Stimulated activated CD8-positive, alpha-beta memory T cell treated with anti-CD3 and anti-CD28 coated beads, Interleukin-7, amount 100 ng/mL, for 4 hours (primary cell): ENCODE data around the gene AK6.
A peak's percentile ranks its signal among the peaks of the same experiment; 100 is the strongest.
"Not testable (repeated sequence)": the region's sequence is repeated elsewhere in the genome, so short reads cannot be mapped to it uniquely, and the experiment has no call there.

Experiments
- DNase-seq, 2 donors: peaks; one replicate each; pipeline ENCODE4 v3.0.0-alpha.2; 2020; ENCODE audit warnings: low read depth in 2 of 2

Gene AK6

GRCh38 chr5:69369340-69370121 is at the start of gene AK6, which contains the start of the genes RAD17 and TAF9:
Gene AK6, minus strand, starts transcription at chr5:69369520. Its CDS starts 30 bp downstream, at chr5:69369490.
Gene RAD17, plus strand, starts transcription at chr5:69369818. Its CDS starts 2,391 bp downstream, at chr5:69372209.
Gene TAF9, minus strand, starts transcription at chr5:69369520. Its CDS starts 3,783 bp downstream, at chr5:69365737.
- DNase-seq = peak; percentile 85 to 86

- DNase-seq = no peak
Observed at GRCh38 chr5:69418554-69418953, 49.2 kb upstream of the AK6 start.

GRCh38 chr5:69416699-69417098 is 47.4 kb upstream of the AK6 start:
- DNase-seq = no peak

GRCh38 chr5:69416180-69416579 is 46.9 kb upstream of the AK6 start:
- no peak for DNase-seq

DNA sequence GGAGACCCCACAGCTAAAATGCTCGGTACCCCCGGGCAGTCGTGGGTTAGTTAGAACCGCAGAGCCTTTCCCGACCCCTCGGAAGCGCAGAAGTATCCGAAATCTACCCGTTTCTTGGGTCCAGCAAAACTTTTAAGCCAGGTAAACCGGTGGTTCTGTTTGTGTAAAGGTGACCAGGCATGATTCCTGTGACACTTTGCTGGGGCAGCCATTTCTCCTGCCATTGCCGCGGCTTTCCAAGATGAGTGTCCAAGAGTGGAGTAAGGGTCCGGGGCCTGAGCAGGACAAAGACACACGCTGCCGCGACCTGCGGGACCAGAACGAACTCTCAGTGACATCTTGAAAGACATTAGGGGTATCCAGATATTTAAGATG is 46.3 kb upstream of the AK6 start:
- no peak for DNase-seq

- peak in 1 of 2 donors; percentile 20 for DNase-seq
Observed at GRCh38 chr5:69414885-69415583, 45.7 kb upstream of the AK6 start, which contains the start of gene MARVELD2. Gene MARVELD2, plus strand, starts transcription at chr5:69415116. Its CDS starts 4,270 bp downstream, at chr5:69419386.

DNA sequence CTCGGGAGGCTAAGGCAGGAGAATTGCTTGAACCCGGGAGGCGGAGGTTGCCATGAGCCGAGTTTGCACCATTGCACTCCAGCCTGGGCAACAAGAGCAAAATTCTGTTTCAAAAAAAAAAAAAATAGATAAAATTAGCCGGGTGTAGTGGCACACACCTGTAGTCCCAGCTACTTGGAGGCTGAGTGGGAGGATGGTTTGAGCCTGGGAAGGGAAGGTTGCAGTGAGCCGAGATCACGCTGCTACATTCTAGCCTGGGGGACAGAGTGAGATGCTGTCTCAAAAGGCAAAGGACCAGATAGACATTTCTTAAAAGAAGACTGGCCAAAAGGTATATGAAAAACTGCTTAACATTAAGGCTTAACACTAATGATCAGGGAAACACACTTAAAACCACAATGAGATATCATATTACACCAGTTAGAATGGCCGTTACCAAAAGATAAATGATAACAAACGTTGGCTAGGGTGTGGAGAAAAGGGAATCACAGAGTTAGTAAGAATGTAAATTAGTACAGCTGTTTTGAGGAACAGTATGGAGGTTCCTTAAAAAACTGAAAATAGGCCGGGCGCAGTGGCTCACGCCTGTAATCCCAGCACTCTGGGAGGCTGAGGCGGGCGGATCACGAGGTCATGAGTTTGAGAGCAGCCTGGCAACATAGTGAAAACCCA is 35.5 kb upstream of the AK6 start:
- no peak for DNase-seq

GRCh38 chr5:69378376-69378775 is 9.1 kb upstream of the AK6 start:
- DNase-seq = no peak

GRCh38 chr5:69374911-69375446 is 5.7 kb upstream of the AK6 start:
- no peak for DNase-seq

- no peak for DNase-seq
Observed at GRCh38 chr5:69372394-69372793, 3.1 kb upstream of the AK6 start.

DNA sequence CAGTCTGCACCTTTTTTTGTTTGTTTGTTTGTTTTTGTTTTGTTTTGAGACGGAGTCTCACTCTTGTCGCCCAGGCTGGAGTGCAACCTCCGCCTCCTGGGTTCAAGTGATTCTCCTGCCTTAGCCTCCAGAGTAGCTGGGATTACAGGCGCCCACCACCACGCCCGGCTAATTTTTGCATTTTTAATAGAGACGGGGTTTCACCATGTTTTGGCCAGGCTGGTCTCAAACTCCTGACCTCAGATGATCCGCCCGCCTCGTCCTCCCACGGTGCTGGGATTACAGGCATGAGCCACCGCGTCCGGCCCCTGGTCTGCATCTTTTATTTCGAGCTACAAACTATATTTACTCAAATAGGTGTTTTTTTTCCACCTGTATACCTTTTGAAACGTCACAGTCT is 1.0 kb upstream of the AK6 start:
- DNase-seq = not testable (repeated sequence)

- peak in 1 of 2 donors; percentile 11 for DNase-seq
Observed at GRCh38 chr5:69368458-69369339, 621 bp downstream of the AK6 start.

- no peak for DNase-seq
Observed at GRCh38 chr5:69367697-69368279, 1.5 kb downstream of the AK6 start.

DNA sequence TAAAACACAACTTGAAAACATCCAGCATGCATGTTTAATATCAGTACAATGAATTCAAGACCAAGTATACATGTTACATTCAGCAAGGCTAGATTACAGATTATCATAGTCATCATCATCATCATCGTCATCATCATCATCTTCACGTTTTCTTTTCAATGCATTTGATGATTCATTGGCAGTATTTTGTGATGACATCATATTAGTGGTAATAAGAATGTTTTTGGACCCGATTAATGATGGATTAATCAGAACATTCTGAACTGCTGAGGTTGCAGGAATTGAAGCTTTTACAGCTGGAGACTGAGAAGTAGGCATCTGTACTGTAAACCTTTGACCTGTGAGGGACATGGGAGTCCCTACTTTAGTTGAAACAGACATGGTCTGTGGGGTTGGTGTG is 4.5 kb downstream of the AK6 start:
- no peak for DNase-seq

DNA sequence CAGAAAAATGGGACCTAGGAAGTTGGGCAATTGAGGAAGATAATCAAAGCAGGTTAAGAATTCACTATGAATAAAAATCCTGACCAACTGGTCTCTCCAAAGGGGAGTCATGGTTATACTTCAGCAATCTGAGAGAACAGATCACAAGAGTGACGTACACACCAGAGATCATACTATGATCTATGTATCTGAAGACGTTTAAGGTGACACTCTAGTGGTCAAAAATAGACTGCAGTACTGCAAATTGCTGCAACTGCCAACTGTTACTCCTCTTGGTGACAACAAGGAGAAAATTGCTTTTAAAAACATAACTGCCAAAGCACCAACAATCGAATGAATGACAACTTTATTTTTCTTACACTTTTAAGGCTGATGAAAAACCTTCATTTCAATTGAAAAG is 4.9 kb downstream of the AK6 start:
- no peak for DNase-seq

DNA sequence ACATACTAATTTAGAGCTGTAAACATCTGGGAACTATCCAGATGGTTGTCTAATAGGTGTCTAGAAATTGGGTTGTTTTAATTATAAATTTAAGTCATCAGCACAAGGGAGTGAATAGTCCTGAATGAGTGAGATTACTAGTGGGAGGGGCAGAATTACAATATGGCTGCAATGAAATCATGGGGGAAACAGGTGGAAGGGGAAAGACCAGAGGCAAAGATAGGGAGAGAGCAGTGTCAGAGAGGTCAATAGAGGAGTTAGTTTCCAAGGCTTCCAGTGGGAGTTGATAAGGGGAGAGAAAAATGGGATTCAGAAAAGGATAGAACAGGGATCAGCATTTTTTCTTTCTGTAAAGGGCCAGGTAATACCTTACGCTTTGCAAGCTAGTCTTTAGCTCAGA is 8.9 kb downstream of the AK6 start:
- no peak for DNase-seq

DNA sequence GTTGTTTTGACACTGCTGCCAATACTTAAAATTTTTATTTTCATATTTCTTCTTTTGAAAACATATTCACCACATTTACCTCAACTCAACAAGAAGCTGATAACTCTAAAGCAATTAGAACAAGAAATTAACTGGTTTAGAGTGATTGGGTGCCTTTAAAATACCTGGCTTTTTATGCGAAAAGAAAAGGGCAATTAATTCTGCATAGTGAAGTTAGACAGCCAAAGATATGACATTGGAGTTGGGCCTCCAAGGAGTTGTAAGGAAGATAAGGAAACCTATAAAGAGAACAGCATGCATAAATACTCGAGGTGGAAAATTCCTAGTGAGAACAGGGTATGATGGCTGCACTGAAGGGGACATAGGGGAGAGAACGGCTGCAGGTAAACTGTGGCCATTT is 9.6 kb downstream of the AK6 start:
- DNase-seq = no peak

DNA sequence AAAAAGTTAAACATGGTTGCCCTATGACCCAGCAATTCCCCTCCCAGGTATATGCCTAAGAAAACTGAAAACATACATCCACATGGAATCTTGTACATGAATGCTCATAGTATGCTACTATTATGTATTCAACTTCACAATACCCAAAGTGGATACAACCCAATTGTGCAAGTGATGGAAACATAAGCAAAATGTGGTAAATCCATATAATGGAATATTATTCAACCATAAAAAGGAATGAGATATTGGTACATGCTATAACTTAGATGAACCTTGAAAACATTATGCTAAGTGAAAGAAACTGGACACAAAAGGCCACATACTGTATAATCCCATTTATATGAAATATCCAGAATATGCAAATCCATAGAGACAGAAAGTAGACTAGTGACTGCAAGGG is 18.7 kb downstream of the AK6 start:
- DNase-seq = no peak

GRCh38 chr5:69343083-69343482 is 26.2 kb downstream of the AK6 start:
- no peak for DNase-seq

DNA sequence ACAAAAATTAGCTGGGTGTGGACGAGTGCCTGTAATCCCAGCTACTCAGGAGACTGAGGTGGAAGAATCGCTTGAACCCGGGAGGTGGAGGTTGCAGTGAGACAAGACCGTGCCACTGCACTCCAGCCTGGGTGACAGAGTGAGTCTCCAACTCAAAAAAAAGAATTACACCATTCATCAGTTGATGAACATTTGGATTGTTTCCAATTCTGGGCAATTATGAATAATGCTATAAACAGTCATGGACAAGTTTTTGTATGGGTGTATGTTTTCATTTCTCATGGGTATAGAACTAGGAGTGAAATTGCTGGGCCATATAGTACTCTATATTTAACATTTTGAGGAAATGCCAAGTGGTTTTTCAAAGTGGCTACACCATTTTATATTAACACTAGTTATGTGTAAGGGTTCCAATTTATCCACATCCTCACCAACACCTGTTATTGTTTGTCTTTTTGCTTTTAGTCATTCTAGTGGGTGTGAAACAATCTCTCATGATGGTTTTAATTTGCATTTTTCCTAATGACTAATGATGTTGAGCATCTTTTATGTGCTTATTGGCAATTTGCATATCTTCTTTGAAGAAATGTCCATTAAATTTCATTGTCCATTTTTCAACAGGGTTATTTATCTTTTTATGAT is 27.7 kb downstream of the AK6 start:
- no peak for DNase-seq
